Nephron progenitor cell (in vitro differentiated cells): ENCODE measurements around the gene KCNJ15.

Source experiments
- DNase-seq: peaks from one replicate; pipeline ENCODE4 v3.0.0; 2021
- H3K27ac Mint-ChIP-seq: 2 replicates; pipeline ENCODE4 v1.8.0; 2021; ENCODE audit warnings: mild to moderate bottlenecking, moderate library complexity, mixed read lengths
- H3K27me3 Mint-ChIP-seq: 2 replicates; pipeline ENCODE4 v1.8.0; 2021; ENCODE audit warnings: mild to moderate bottlenecking, low read depth, mixed read lengths; ENCODE audit not compliant: poor library complexity
- H3K36me3 Mint-ChIP-seq: 2 replicates; pipeline ENCODE4 v1.8.0; 2021; ENCODE audit warnings: low read depth, mixed read lengths
- H3K4me1 Mint-ChIP-seq: 2 replicates; pipeline ENCODE4 v1.8.0; 2021; ENCODE audit warnings: mixed read lengths
- H3K4me3 Mint-ChIP-seq: 2 replicates; pipeline ENCODE4 v1.8.0; 2021; ENCODE audit warnings: mild to moderate bottlenecking, moderate library complexity, mixed read lengths
- H3K9me3 Mint-ChIP-seq: 2 replicates; pipeline ENCODE4 v1.8.0; 2021; ENCODE audit warnings: mild to moderate bottlenecking, moderate library complexity, mixed read lengths
- CTCF ChIP-seq: fragments of 200-600 bp; sonication (generic); IDR thresholded peaks from 2 replicates; pipeline ENCODE4 v1.5.0; 2021; ENCODE audit warnings: antibody characterized with exemption

The KCNJ15 gene

GRCh38 chr21:38337793-38338192 is 81.0 kb downstream of the KCNJ15 start:
- TF ChIP-seq CTCF = no peak
- Mint-ChIP-seq H3K9me3 (no peaks in the 10 kb centered on the region), H3K36me3 (no peaks in the 10 kb centered on the region), H3K27me3 (peaks cover 13% of the 10 kb centered on the region), H3K4me3 (no peak overlapping the region), H3K27ac (no peak overlapping the region), H3K4me1 (peaks cover 5% of the 10 kb centered on the region)
- no peak for DNase-seq

- Mint-ChIP-seq H3K36me3 (no peaks in the 10 kb centered on the region), H3K27ac (no peak overlapping the region), H3K4me3 (no peak overlapping the region), H3K4me1 (peaks cover 12% of the 10 kb centered on the region), H3K9me3 (no peaks in the 10 kb centered on the region), H3K27me3 (peaks cover 17% of the 10 kb centered on the region)
- DNase-seq = no peak
- TF ChIP-seq CTCF = no peak
Observed at GRCh38 chr21:38340131-38340530, 83.3 kb downstream of the KCNJ15 start.

GRCh38 chr21:38341546-38342012 is 84.8 kb downstream of the KCNJ15 start:
- peaks cover 17% of the 10 kb centered on the region for H3K27me3 Mint-ChIP-seq
- H3K27ac Mint-ChIP-seq = no peak overlapping the region
- no peak for TF ChIP-seq CTCF
- DNase-seq = no peak
- no peak overlapping the region for H3K4me3 Mint-ChIP-seq
- H3K36me3 Mint-ChIP-seq = no peaks in the 10 kb centered on the region
- peaks cover 19% of the 10 kb centered on the region for H3K4me1 Mint-ChIP-seq
- peaks cover 4% of the 10 kb centered on the region for H3K9me3 Mint-ChIP-seq

- Mint-ChIP-seq H3K9me3 (peaks cover 4% of the 10 kb centered on the region), H3K27ac (no peak overlapping the region), H3K27me3 (peaks cover 17% of the 10 kb centered on the region), H3K36me3 (no peaks in the 10 kb centered on the region), H3K4me1 (peaks cover 19% of the 10 kb centered on the region), H3K4me3 (no peak overlapping the region)
- DNase-seq = no peak
- TF ChIP-seq CTCF = no peak
Observed at GRCh38 chr21:38342739-38343138, 85.9 kb downstream of the KCNJ15 start.

- Mint-ChIP-seq H3K4me3 (no peak overlapping the region), H3K27me3 (peaks cover 13% of the 10 kb centered on the region), H3K27ac (no peak overlapping the region), H3K36me3 (no peaks in the 10 kb centered on the region), H3K9me3 (peaks cover 4% of the 10 kb centered on the region), H3K4me1 (peaks cover 28% of the 10 kb centered on the region)
- DNase-seq = no peak
- TF ChIP-seq CTCF = no peak
Observed at GRCh38 chr21:38343691-38344090, 86.9 kb downstream of the KCNJ15 start.

- no peak for DNase-seq
- peaks cover 11% of the 10 kb centered on the region for H3K9me3 Mint-ChIP-seq
- H3K4me3 Mint-ChIP-seq = no peak overlapping the region
- H3K27ac Mint-ChIP-seq = peak overlapping the region; percentile 27
- H3K36me3 Mint-ChIP-seq = no peaks in the 10 kb centered on the region
- TF ChIP-seq CTCF = no peak
- peaks cover 52% of the 10 kb centered on the region for H3K4me1 Mint-ChIP-seq
- H3K27me3 Mint-ChIP-seq = peaks cover 4% of the 10 kb centered on the region
Observed at GRCh38 chr21:38346286-38346685, 89.5 kb downstream of the KCNJ15 start.
